Astrocyte (in vitro differentiated cells and primary cell): Measurements from ENCODE around the gene SF3B3. TPM values are rescaled to one million over a fixed set of nuclear protein-coding genes. Genes with fewer than 3 reads are reported as not detected.
A peak's percentile ranks its signal among the peaks of the same experiment; 100 is the strongest.
"Not testable (repeated sequence)": the region's sequence is repeated elsewhere in the genome, so short reads cannot be mapped to it uniquely, and the experiment has no call there.

Source experiments
- DNase-seq: peaks from one replicate; pipeline ENCODE4 v3.0.0-alpha.2; 2010; ENCODE audit warnings: low read depth
- FAIRE-seq: peaks from 2 replicates; lab custom pipeline; 2011; peaks lifted over from hg19 to GRCh38; lab: Jason Lieb, UNC
- H2AFZ ChIP-seq: 2 replicates; pipeline ENCODE4 v1.6.0; 2012; ENCODE audit warnings: low read depth, low read length, inconsistent platforms
- H3K27ac ChIP-seq: 2 replicates; pipeline ENCODE4 v1.5.1; 2011; ENCODE audit warnings: low read depth, low read length, inconsistent platforms
- H3K27me3 ChIP-seq: 2 replicates; pipeline ENCODE4 v1.6.0; 2011; ENCODE audit warnings: low read length, inconsistent platforms; ENCODE audit not compliant: insufficient read depth
- H3K36me3 ChIP-seq: 2 replicates; pipeline ENCODE4 v1.5.1; 2011; ENCODE audit warnings: low read length, inconsistent platforms; ENCODE audit not compliant: insufficient read depth
- H3K4me1 ChIP-seq: 2 replicates; pipeline ENCODE4 v1.5.1; 2011; ENCODE audit warnings: low read length, inconsistent platforms; ENCODE audit not compliant: insufficient read depth
- H3K4me2 ChIP-seq: 2 replicates; pipeline ENCODE4 v1.6.0; 2012; ENCODE audit warnings: low read length, inconsistent platforms
- H3K4me3 ChIP-seq: 2 replicates; pipeline ENCODE4 v1.5.1; 2011; ENCODE audit warnings: low read depth, mild to moderate bottlenecking, low read length, inconsistent platforms; ENCODE audit not compliant: insufficient read depth
- H3K79me2 ChIP-seq: 2 replicates; pipeline ENCODE4 v1.6.0; 2012; ENCODE audit warnings: mild to moderate bottlenecking, low read length, inconsistent platforms; ENCODE audit not compliant: insufficient read depth
- H3K9ac ChIP-seq: 2 replicates; pipeline ENCODE4 v1.6.0; 2012; ENCODE audit warnings: mild to moderate bottlenecking, low read length, inconsistent platforms
- H3K9me3 ChIP-seq: 2 replicates; pipeline ENCODE4 v1.5.1; 2012; ENCODE audit warnings: low read depth, mild to moderate bottlenecking, low read length, inconsistent platforms; ENCODE audit not compliant: insufficient read depth
- H4K20me1 ChIP-seq: 2 replicates; pipeline ENCODE4 v1.6.0; 2012; ENCODE audit warnings: low read length, inconsistent platforms; ENCODE audit not compliant: insufficient read depth
- H3K27ac Mint-ChIP-seq: one replicate; pipeline ENCODE4 v1.8.0; 2021; ENCODE audit warnings: mild to moderate bottlenecking, mixed read lengths; ENCODE audit not compliant: unreplicated experiment
- H3K27me3 Mint-ChIP-seq: one replicate; pipeline ENCODE4 v1.8.0; 2021; ENCODE audit warnings: low read depth, mixed read lengths; ENCODE audit not compliant: unreplicated experiment
- H3K36me3 Mint-ChIP-seq: one replicate; pipeline ENCODE4 v1.8.0; 2021; ENCODE audit warnings: low read depth, mixed read lengths; ENCODE audit not compliant: unreplicated experiment
- H3K4me1 Mint-ChIP-seq: one replicate; pipeline ENCODE4 v1.8.0; 2021; ENCODE audit warnings: low read depth, mixed read lengths; ENCODE audit not compliant: unreplicated experiment
- H3K4me3 Mint-ChIP-seq: one replicate; pipeline ENCODE4 v1.8.0; 2021; ENCODE audit warnings: mild to moderate bottlenecking, moderate library complexity, mixed read lengths; ENCODE audit not compliant: unreplicated experiment
- H3K9me3 Mint-ChIP-seq: one replicate; pipeline ENCODE4 v1.8.0; 2021; ENCODE audit warnings: mild to moderate bottlenecking, mixed read lengths; ENCODE audit not compliant: unreplicated experiment
- CTCF ChIP-seq: IDR thresholded peaks from 2 replicates; pipeline ENCODE4 v1.5.1; 2011; ENCODE audit warnings: low read depth, mild to moderate bottlenecking, inconsistent platforms, low read length, moderate library complexity; ENCODE audit not compliant: insufficient read depth
- EZH2 ChIP-seq: IDR thresholded peaks from 2 replicates; pipeline ENCODE4 v1.6.1; 2012; ENCODE audit warnings: mild to moderate bottlenecking, low read length, inconsistent platforms; ENCODE audit not compliant: insufficient read depth
- total RNA-seq: library from RNA; stranded (reverse); gene quantifications from 2 replicates; pipeline ENCODE4 v1.2.1, GENCODE V29; 2021

The SF3B3 gene
- total RNA-seq, 1 donor from 2014 or later, result 179 TPM

- peaks cover 16% of the 10 kb centered on the region for H3K36me3 Mint-ChIP-seq
- H3K27me3 Mint-ChIP-seq, result no peaks in the 10 kb centered on the region
- peak; percentile 72 for TF ChIP-seq CTCF
- no peak for TF ChIP-seq EZH2
- H3K4me3 Mint-ChIP-seq, result peak overlapping the region; percentile 40
- H3K79me2 ChIP-seq, result peaks cover 98% of the 10 kb centered on the region
- FAIRE-seq (no peak), DNase-seq (peak; percentile 52)
- peaks cover 19% of the 10 kb centered on the region for H3K4me1 ChIP-seq
- no peaks in the 10 kb centered on the region for H3K27me3 ChIP-seq
- H3K9ac ChIP-seq, result peak overlapping the region; percentile 19
- peak overlapping the region; percentile 78 for H3K27ac Mint-ChIP-seq
- H3K36me3 ChIP-seq, result peaks cover 52% of the 10 kb centered on the region
- H3K27ac ChIP-seq, result peak overlapping the region; percentile 33
- no peak overlapping the region for H2AFZ ChIP-seq
- peaks cover 27% of the 10 kb centered on the region for H3K4me1 Mint-ChIP-seq
- H4K20me1 ChIP-seq, result peaks cover 83% of the 10 kb centered on the region
- no peak overlapping the region for H3K4me3 ChIP-seq
- no peaks in the 10 kb centered on the region for H3K9me3 Mint-ChIP-seq
- H3K4me2 ChIP-seq, result peak overlapping the region; percentile 52
- no peaks in the 10 kb centered on the region for H3K9me3 ChIP-seq
Measured at GRCh38 chr16:70529051-70529777, 5.6 kb downstream of the SF3B3 start.

GRCh38 chr16:70529954-70530353, 6.3 kb downstream of the SF3B3 start:
- H3K9me3 ChIP-seq, H2AFZ ChIP-seq, H3K9ac ChIP-seq, H3K27ac Mint-ChIP-seq, H3K27me3 Mint-ChIP-seq, DNase-seq, H3K9me3 Mint-ChIP-seq, H3K4me3 ChIP-seq, FAIRE-seq, H3K27me3 ChIP-seq, H3K27ac ChIP-seq, H3K4me3 Mint-ChIP-seq, H3K4me2 ChIP-seq: not testable (repeated sequence)
- H3K36me3 Mint-ChIP-seq, result peaks cover 16% of the 10 kb centered on the region
- peaks cover 98% of the 10 kb centered on the region for H3K79me2 ChIP-seq
- H3K36me3 ChIP-seq, result peaks cover 55% of the 10 kb centered on the region
- H3K4me1 ChIP-seq, result peaks cover 19% of the 10 kb centered on the region
- H3K4me1 Mint-ChIP-seq, result peaks cover 27% of the 10 kb centered on the region
- peaks cover 88% of the 10 kb centered on the region for H4K20me1 ChIP-seq

GRCh38 chr16:70534971-70535370, 11.4 kb downstream of the SF3B3 start:
- Mint-ChIP-seq H3K27me3 (no peaks in the 10 kb centered on the region), H3K27ac (no peak overlapping the region), H3K9me3 (no peaks in the 10 kb centered on the region), H3K4me1 (no peaks in the 10 kb centered on the region), H3K4me3 (no peak overlapping the region), H3K36me3 (peaks cover 25% of the 10 kb centered on the region)
- Histone ChIP-seq H3K9ac (no peak overlapping the region), H2AFZ (no peak overlapping the region), H3K27me3 (no peaks in the 10 kb centered on the region), H3K27ac (no peak overlapping the region), H3K9me3 (no peaks in the 10 kb centered on the region), H3K4me2 (no peak overlapping the region), H3K4me1 (no peaks in the 10 kb centered on the region), H4K20me1 (peaks cover 86% of the 10 kb centered on the region), H3K36me3 (peaks cover 69% of the 10 kb centered on the region), H3K4me3 (no peak overlapping the region), H3K79me2 (peaks cover 95% of the 10 kb centered on the region)
- TF ChIP-seq EZH2, result no peak
- TF ChIP-seq CTCF, result no peak
- no peak for FAIRE-seq
- DNase-seq, result no peak
